K562 (cell line): ENCODE measurements around the gene CSNK1G3. TPM values are rescaled to one million over a fixed set of nuclear protein-coding genes. Genes with fewer than 3 reads are reported as not detected.
A peak's percentile ranks its signal among the peaks of the same experiment; 100 is the strongest.

ENCODE experiments used
- ARID4B ChIP-seq: sonication (generic); formaldehyde crosslinking; IDR thresholded peaks from 2 replicates; pipeline ENCODE4 v1.8.0; 2022; ENCODE audit warnings: mild to moderate bottlenecking, missing genetic modification reagents
- CC2D1A ChIP-seq: fragments of 450-650 bp; IDR thresholded peaks from 2 replicates; pipeline ENCODE4 v1.6.1; 2017; ENCODE audit warnings: mild to moderate bottlenecking
- ESRRA ChIP-seq: fragments of 450-650 bp; IDR thresholded peaks from 2 replicates; pipeline ENCODE4 v1.6.1; 2014; ENCODE audit warnings: low read depth, mild to moderate bottlenecking, moderate library complexity, borderline replicate concordance
- FOXP1 ChIP-seq: sonication (generic); formaldehyde crosslinking; IDR thresholded peaks from 2 replicates; pipeline ENCODE4 v1.8.0; 2022; ENCODE audit warnings: mild to moderate bottlenecking, missing genetic modification reagents
- KLF6 ChIP-seq: fragments of 250-450 bp; sonication (Bioruptor Pico); IDR thresholded peaks from 2 replicates; pipeline ENCODE4 v1.4.0; 2020; ENCODE audit warnings: mild to moderate bottlenecking, moderate library complexity, borderline replicate concordance
- RBM22 ChIP-seq: fragments of 200-400 bp; formaldehyde crosslinking; IDR thresholded peaks from 2 replicates; pipeline ENCODE4 v1.6.1; 2018; ENCODE audit warnings: low read length, low read depth; ENCODE audit not compliant: poor library complexity, severe bottlenecking
- RFX5 ChIP-seq: IDR thresholded peaks from 2 replicates; pipeline ENCODE4 v1.6.1; 2011; ENCODE audit warnings: low read depth, mild to moderate bottlenecking, improper control_type of control experiment, low read length
- TAF9B ChIP-seq: fragments of 450-650 bp; IDR thresholded peaks from 2 replicates; pipeline ENCODE4 v1.6.1; 2018; ENCODE audit warnings: mild to moderate bottlenecking; ENCODE audit not compliant: partially characterized antibody
- TBP ChIP-seq: optimal IDR thresholded peaks from 2 replicates; pipeline ENCODE3; 2011; ENCODE audit warnings: low read depth, low read length, improper control_type of control experiment
- ZBTB12 ChIP-seq: fragments of 250-450 bp; sonication (Bioruptor Pico); IDR thresholded peaks from 2 replicates; pipeline ENCODE4 v1.4.0; 2020
- ZNF217 ChIP-seq: sonication (generic); formaldehyde crosslinking; IDR thresholded peaks from 2 replicates; pipeline ENCODE4 v1.8.0; 2022; ENCODE audit warnings: mild to moderate bottlenecking, missing genetic modification reagents
- ZNF280A ChIP-seq: fragments of 450-650 bp; IDR thresholded peaks from 2 replicates; pipeline ENCODE4 v1.6.1; 2018; ENCODE audit warnings: mild to moderate bottlenecking, low read depth; ENCODE audit not compliant: partially characterized antibody
- ZNF408 ChIP-seq: fragments of 250-450 bp; sonication (Bioruptor Pico); IDR thresholded peaks from 2 replicates; pipeline ENCODE4 v1.4.0; 2020; ENCODE audit warnings: low read depth, mild to moderate bottlenecking, moderate library complexity
- ZNF695 ChIP-seq: fragments of 450-650 bp; formaldehyde crosslinking; IDR thresholded peaks from 2 replicates; pipeline ENCODE4 v1.4.0; 2020; ENCODE audit warnings: mild to moderate bottlenecking, moderate library complexity
- polyA plus RNA-seq, 8 experiments: library from polyadenylated mRNA; depleted of rRNA in 4 of 8; stranded (reverse) in 5 of 8; unstranded in 3 of 8; fragments of >200 nt; fragmentation: Nextera tagmentation in 2 of 8; fragmentation: Illumina TruSeq in 1 of 8; extraction: Ambion mirVana in 2 of 8; extraction: Trizol in 1 of 8; gene quantifications; 2 replicates each; pipeline versions ENCODE4 v1.2.1 to v1.2.3, GENCODE V29; 2011 to 2014; ENCODE audit warnings: inconsistent platforms in 1 of 8, missing spikeins in 1 of 8
- total RNA-seq, 7 experiments: library from RNA; depleted of rRNA in 6 of 7; stranded (reverse); fragments of >200 nt in 6 of 7; fragmentation: Illumina TruSeq in 2 of 7; extraction: Trizol in 2 of 7; gene quantifications; 2 replicates each; pipeline versions ENCODE4 v1.2.1 to v1.2.3, GENCODE V29; 2011 to 2021; ENCODE audit warnings: low replicate concordance in 1 of 7
- TF ChIP-seq, protein P1 (sequence below): sonication (generic); formaldehyde crosslinking; IDR thresholded peaks from 2 replicates; pipeline ENCODE4 v1.4.0; 2020; ENCODE audit warnings: mild to moderate bottlenecking, missing genetic modification reagents
- TF ChIP-seq, protein P2 (sequence below): sonication (generic); IDR thresholded peaks from 2 replicates; pipeline ENCODE4 v1.6.1; 2016

CSNK1G3 gene
- total and polyA plus RNA-seq, 9 of the 15 experiments (the other 6 are each of a cell fraction or from before 2014, with no cell fraction given): 8.3 to 27.6 (median 16.5) TPM

DNA sequence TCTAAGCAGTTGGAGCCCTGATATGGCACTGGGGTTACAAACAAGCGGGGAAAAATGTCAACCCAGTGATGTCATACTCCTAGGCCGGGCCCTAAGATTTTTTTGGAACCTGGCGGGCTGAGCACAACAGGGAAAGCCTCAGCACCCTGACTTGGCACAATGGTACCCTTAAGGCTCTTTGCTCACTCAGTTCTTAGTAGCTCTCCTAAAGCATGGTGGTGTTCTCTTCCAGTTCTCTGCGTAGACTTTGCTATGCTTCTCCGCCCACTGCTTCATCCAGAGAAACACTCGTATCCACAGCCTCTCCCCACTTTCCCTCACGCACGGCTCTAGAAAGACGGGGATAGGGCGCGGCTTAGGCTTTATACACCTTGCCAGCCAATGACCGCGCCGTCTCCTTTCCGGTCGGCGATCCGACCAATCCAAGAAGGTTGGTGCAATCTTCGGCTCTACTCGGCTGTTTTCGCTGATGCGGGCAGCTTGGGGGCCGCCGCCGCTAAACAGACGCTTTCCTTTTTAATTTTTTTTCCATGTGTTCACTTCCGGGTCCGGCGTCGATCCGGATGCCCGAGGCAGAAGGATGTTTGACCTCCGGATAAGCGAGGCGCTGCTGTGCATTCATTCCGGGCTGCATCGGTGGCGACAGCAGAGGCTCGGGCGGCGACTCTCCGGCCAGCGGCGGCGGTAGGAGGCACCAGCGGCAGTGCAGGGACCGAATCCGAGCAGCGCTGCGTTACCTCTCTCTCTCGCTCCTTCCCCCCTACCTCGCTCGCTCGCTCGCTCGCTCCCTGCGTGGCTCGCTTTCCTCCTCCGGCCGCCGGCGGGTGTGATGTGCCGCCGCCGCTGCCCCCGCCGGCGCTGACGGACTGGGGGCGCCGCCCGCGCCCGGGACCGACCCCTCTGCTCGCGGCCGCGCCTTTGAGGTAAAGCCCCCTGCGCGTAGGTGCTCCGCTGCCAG, at the start of gene CSNK1G3 (continued):
- TF ChIP-seq RFX5 (no peak), TBP (peak; percentile 96), TAF9B (peak; percentile 96), RBM22 (no peak), ARID4B (CRISPR knock-in tag) (no peak), KLF6 (CRISPR knock-in tag) (no peak), CC2D1A (peak; percentile 90; the same call in 1 of the 2 replicates), ZNF217 (CRISPR knock-in tag) (no peak), ESRRA (no peak; the same call in 1 of the 2 replicates), FOXP1 (CRISPR knock-in tag) (peak; percentile 36; the same call in 1 of the 2 replicates), ZNF408 (CRISPR knock-in tag) (no peak), ZNF695 (CRISPR knock-in tag) (no peak), ZNF280A (no peak), ZBTB12 (CRISPR knock-in tag) (no peak)
- TF ChIP-seq, protein P1, sequence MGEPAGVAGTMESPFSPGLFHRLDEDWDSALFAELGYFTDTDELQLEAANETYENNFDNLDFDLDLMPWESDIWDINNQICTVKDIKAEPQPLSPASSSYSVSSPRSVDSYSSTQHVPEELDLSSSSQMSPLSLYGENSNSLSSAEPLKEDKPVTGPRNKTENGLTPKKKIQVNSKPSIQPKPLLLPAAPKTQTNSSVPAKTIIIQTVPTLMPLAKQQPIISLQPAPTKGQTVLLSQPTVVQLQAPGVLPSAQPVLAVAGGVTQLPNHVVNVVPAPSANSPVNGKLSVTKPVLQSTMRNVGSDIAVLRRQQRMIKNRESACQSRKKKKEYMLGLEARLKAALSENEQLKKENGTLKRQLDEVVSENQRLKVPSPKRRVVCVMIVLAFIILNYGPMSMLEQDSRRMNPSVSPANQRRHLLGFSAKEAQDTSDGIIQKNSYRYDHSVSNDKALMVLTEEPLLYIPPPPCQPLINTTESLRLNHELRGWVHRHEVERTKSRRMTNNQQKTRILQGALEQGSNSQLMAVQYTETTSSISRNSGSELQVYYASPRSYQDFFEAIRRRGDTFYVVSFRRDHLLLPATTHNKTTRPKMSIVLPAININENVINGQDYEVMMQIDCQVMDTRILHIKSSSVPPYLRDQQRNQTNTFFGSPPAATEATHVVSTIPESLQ (CRISPR knock-in tag): 0 out of 2 replicates have a peak, but pooled peaks have one; percentile 41
- TF ChIP-seq, protein P2, sequence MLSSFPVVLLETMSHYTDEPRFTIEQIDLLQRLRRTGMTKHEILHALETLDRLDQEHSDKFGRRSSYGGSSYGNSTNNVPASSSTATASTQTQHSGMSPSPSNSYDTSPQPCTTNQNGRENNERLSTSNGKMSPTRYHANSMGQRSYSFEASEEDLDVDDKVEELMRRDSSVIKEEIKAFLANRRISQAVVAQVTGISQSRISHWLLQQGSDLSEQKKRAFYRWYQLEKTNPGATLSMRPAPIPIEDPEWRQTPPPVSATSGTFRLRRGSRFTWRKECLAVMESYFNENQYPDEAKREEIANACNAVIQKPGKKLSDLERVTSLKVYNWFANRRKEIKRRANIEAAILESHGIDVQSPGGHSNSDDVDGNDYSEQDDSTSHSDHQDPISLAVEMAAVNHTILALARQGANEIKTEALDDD: no peak
